Erythroblast (primary cell): ENCODE measurements around the gene TCL1A.

ENCODE experiments used
- GATA1 ChIP-seq: IDR thresholded peaks from 2 replicates; pipeline ENCODE4 v1.6.1; 2011; ENCODE audit warnings: low read depth, mild to moderate bottlenecking, control low read depth, low read length, moderate library complexity
- POLR2A ChIP-seq: IDR thresholded peaks from 2 replicates; pipeline ENCODE4 v1.6.1; 2011; ENCODE audit warnings: mild to moderate bottlenecking, low read length

DNA sequence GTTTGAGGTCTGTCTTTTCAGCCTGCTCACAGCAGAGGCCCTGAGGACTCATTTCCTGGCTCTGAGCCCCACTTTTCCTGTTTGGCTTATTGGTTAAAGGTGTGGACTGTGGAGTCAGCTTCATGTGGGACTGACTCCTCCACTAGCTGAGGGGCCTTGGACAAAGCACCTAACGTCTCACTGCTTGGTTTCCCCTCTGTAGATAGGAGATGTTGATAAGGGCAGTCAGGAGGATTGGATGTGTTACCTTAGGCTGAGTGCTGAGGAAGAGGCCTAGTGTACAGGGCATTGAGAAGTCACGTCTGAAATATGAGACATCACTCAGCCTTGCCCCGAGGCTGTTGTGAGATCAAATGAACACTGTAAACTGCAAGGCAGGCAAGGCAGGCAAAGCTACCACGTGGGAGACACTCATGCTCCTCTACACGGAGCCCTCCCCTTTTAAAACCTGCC is 27.1 kb upstream of the TCL1A start:
- no peak for TF ChIP-seq POLR2A
- no peak for TF ChIP-seq GATA1
